Ovary (tissue), 3 donors: Measurements from ENCODE around the gene TCF12.

Source experiments
- CTCF ChIP-seq, 3 donors: fragments of 450-650 bp in 2 of 3; fragments of 200-600 bp in 1 of 3; IDR thresholded peaks; one replicate each; pipeline versions ENCODE4 v1.5.1 to v1.8.0; 2016 to 2022; ENCODE audit warnings: antibody characterized with exemption in 3 of 3, mild to moderate bottlenecking in 1 of 3
- EP300 ChIP-seq: sonication (generic); formaldehyde crosslinking; IDR thresholded peaks from one replicate; pipeline ENCODE4 v1.6.1; 2017; ENCODE audit warnings: antibody characterized with exemption
- POLR2A ChIP-seq: fragments of 450-650 bp; IDR thresholded peaks from one replicate; pipeline ENCODE4 v1.6.1; 2017; ENCODE audit warnings: antibody characterized with exemption, mild to moderate bottlenecking, moderate library complexity
- donor health status: DM: no; HTN: no; CAD: no.

GRCh38 chr15:56879502-56879901 is 38.9 kb upstream of the TCF12 start:
- no peak for TF ChIP-seq EP300
- TF ChIP-seq CTCF (IDR thresholded peaks at IDR 0.05), result no peak
- TF ChIP-seq POLR2A, result no peak
